RWPE1 (cell line): ENCODE measurements around the gene APOC4.

ENCODE experiments used
- CTCF ChIA-PET: fragments of 350-600 bp; sonication (Branson Sonifier 250); formaldehyde crosslinking; extraction: SDS; loops from one replicate; lab custom pipeline; 2021; lab: Yijun Ruan, JAX
- POLR2A ChIA-PET: fragments of 400-600 bp; formaldehyde crosslinking; extraction: SDS; loops from one replicate; lab custom pipeline; 2020; ENCODE audit warnings: antibody characterized with exemption; ENCODE audit not compliant: low non-redundant PET; lab: Yijun Ruan, JAX
- DNase-seq: peaks from one replicate; pipeline ENCODE4 v3.0.0; 2012; ENCODE audit warnings: low spot score
- H3K27ac ChIP-seq: fragments of 450-650 bp; 2 replicates; pipeline ENCODE4 v1.5.1; 2017
- TF ChIP-seq, protein P1 (sequence below): fragments of 450-650 bp; conservative IDR thresholded peaks from 2 replicates; pipeline ENCODE4 v1.5.1; 2017; ENCODE audit warnings: low read depth, mild to moderate bottlenecking

Gene APOC4

DNA sequence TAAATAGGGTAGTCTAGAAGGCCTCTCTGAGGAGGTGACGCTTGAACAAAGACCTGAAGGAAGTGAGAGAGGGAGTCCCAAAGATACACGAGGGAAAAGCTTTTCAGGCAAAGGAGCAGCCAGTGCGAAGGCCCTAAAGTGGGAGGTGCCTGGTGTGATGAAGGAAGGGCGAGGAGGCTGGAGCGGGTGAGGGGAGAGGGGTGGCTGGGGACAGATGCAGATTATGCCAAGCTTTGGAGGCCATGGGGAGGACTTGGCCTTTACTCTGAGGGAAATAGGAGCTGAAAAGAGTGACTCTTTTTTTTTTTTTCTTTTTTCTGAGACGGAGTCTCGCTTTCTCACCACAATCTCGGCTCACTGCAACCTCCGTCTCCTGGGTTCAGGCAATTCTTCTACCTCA, 16.1 kb downstream of the APOC4 start:
- no peak for DNase-seq
- CTCF ChIA-PET = no interaction called here
- H3K27ac ChIP-seq = no peak overlapping the region
- TF ChIP-seq, protein P1, sequence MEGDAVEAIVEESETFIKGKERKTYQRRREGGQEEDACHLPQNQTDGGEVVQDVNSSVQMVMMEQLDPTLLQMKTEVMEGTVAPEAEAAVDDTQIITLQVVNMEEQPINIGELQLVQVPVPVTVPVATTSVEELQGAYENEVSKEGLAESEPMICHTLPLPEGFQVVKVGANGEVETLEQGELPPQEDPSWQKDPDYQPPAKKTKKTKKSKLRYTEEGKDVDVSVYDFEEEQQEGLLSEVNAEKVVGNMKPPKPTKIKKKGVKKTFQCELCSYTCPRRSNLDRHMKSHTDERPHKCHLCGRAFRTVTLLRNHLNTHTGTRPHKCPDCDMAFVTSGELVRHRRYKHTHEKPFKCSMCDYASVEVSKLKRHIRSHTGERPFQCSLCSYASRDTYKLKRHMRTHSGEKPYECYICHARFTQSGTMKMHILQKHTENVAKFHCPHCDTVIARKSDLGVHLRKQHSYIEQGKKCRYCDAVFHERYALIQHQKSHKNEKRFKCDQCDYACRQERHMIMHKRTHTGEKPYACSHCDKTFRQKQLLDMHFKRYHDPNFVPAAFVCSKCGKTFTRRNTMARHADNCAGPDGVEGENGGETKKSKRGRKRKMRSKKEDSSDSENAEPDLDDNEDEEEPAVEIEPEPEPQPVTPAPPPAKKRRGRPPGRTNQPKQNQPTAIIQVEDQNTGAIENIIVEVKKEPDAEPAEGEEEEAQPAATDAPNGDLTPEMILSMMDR = no peak
- POLR2A ChIA-PET = no interaction called here

DNA sequence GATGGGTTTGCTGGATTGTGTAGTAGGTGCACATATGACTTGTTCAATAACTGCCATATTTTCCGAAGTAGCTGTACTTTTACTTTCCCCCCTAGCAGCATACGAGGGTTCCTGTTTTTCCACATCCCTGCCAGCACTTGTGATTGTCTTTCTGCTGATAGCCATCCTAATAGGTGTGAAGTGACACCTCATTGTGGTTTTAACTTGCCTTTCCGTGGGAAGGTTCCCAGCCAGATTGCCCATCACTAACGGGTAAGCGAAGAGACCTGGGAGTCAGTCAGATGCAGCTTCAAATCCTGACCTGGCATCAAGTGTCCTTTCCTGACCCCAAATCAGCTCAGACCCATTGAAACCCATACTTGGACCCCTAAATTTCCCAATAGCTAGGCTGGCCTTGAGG, 17.7 kb downstream of the APOC4 start:
- TF ChIP-seq, protein P1 = no peak
- ChIA-PET POLR2A (no interaction called here), CTCF (interaction anchor here (1.0 kb wide), 1 partner anchor 100 kb away, joined by 5 read pairs; no protein-coding TSS in a partner anchor)

DNA sequence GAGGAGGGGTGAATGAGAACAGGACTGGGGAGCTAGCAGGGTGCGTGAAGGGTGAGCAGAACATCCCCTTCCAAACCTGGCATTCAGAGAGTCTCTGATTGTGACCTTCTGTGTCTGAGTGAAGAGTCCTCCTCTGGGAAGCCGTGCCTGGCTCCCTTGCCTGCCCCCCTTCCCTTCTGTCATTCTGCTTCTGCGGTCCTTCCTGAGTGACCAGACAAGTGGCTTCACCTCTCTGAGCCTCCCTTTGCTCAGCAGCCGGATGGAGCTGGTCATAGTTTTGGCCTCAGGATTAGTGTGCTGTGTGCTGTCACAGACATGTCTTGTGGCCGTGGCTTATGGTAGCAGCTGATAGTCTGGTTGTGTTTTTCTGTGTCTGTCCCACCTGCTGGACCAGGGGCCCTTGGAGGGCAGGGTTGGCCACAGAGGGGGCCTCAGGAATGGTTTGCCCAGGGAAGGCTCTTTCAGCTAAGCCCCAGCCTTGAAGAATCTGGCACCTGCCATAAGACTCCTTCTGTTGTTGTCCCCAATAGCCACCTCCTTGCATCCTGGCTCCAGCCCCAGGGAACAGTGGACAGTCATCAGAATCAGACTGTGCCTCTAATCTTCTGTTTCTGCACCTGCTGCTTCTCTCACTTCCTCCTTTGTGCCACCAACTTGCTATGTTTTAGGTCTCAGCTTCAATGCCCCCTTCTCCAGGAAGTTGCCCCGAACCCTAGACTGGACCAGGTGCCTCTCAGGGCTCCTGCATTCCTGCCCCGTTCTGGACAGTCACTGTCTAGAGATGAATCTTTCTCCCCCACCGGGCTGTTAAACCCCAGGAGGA, 19.1 kb downstream of the APOC4 start:
- TF ChIP-seq, protein P1 = no peak
- peak overlapping the region; percentile 11 for H3K27ac ChIP-seq
- ChIA-PET POLR2A (no interaction called here), CTCF (no interaction called here)
- DNase-seq = no peak

More for the DNA sequence above, 17.7 kb downstream of the APOC4 start:
- no peak for DNase-seq
- no peak overlapping the region for H3K27ac ChIP-seq

DNA sequence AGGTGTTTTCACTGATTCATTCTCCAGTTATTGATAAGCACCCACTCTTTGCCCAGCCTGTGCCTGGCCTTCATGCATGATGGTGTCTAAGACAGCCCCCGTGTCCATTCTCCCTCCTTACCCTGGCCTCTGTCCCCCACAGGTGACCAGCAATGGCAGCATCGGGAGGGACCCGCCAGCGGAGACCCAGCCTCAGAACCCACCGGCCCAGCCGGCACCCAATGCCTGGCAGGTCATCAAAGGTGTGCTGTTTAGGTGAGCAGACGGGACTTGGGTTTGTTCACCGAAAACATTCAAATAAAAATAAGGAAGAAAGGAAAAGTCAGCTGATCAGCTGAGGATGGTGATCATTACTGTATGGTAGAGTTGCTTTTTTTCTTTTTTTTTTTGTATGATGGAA, 19.8 kb downstream of the APOC4 start:
- no peak for DNase-seq
- ChIA-PET POLR2A (no interaction called here), CTCF (no interaction called here)
- TF ChIP-seq, protein P1 = no peak
- peak overlapping the region; percentile 11 for H3K27ac ChIP-seq

DNA sequence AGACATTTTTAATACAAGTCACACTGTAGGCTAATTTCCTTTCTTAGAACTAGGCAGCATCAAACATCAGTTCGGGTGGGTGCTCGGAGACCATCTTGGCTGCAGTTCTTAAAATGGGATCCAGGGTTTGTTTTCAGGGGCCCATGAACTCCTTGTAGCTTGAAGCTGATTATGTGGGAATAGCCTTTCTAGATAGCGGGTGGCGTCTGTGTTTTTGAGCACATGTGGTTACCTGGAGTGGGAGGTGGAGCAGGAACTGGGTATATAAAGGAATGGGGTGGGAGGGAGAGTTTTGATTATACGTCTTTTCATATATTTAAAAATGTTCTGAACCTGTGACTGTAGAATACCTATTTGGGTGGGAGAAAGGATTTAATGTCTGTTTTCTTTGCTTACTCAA, 26.1 kb downstream of the APOC4 start:
- no peak overlapping the region for H3K27ac ChIP-seq
- ChIA-PET CTCF (no interaction called here), POLR2A (no interaction called here)
- DNase-seq = no peak
- TF ChIP-seq, protein P1 = no peak

DNA sequence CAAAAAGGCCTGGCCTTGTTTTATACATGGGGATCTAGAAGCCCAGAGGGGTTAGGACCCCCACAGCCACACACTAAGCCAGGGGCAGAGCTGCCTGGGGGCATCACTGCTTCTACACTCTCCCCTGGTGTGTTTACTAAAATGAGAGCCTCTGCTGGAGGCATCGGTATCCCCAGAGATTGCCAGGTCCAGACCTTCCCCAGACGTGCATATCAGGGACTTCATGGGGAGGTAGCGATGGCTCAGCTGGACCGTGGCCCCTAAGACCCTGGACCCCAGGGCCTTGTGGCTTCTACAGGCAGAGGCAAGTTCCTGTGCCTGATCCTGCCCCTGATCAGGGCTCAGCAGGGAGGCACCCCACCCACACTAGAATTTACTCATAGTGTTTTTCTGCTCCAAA, 26.6 kb downstream of the APOC4 start:
- POLR2A ChIA-PET = no interaction called here
- TF ChIP-seq, protein P1 = no peak
- H3K27ac ChIP-seq = no peak overlapping the region
- CTCF ChIA-PET = interaction anchor here (0.6 kb wide), 1 partner anchor 199 kb away, joined by 4 read pairs; no protein-coding TSS in a partner anchor
- no peak for DNase-seq
